ENCODE measurements around the gene NPFF.

The NPFF gene

DNA sequence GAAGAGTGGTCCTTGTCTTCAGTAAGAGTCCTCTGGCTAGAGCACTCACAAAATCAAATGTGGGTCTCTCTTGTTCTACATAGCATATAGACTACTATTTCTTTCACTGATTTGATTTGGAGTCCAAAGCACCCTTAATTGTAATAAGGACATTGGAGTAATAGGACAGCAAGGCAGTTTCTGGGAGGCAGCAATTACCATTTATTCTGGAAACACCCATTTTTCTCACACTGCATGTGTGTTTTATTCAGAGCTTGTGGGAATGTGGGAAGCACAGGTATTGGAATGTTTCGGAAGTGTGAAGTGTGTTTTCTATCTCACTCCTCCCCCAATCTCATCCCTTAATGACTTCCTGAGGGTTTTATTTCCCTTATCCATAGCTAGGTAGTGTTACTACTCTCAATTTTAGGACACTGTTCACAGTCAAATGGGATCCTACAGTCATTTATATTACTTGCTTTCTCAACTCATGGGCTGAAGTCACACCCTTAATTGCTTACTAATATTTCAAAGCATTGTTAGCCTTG, 35.2 kb downstream of the NPFF start:
- no peak for DNase-seq

- DNase-seq: no peak
These were observed 39.0 kb downstream of the NPFF start for GRCh38 chr12:53468282-53468681.

DNA sequence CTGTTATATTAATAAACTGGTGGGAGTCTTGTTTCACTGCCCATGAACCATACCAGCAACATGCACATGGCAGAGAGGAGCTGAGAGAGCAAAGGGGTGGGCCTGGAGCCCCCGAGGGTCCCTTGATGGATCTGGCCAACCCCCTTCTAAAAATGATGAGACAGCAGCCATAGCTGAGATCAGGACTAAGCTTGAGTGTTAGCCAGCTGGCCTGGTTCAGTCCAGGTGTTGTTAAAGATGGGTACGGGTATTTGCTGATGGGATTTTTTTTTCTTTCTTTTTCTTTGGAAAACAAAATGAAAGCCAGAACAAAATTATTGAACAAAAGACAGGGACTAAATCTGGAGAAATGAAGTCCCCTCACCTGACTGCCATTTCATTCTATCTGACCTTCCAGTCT, 39.4 kb downstream of the NPFF start:
- no peak for DNase-seq

DNA sequence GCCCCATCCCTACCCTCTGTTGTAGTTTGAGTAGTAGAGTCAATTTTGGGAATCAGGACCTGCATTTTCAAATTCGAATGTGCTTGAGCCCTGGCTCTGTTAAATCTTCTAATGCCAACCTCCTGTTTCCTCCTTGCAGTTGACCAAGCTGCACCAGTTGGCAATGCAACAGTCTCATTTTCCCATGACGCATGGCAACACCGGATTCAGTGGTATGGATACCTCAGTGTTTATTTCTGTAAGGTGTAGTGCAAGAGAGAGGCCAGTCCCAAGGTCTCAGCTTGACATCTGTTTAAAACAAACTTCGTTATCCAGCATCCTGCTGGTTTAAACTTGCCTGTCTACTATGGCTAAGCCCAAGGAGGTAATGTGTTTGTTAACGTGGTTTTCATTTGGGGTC, 40.2 kb downstream of the NPFF start:
- DNase-seq: no peak

DNA sequence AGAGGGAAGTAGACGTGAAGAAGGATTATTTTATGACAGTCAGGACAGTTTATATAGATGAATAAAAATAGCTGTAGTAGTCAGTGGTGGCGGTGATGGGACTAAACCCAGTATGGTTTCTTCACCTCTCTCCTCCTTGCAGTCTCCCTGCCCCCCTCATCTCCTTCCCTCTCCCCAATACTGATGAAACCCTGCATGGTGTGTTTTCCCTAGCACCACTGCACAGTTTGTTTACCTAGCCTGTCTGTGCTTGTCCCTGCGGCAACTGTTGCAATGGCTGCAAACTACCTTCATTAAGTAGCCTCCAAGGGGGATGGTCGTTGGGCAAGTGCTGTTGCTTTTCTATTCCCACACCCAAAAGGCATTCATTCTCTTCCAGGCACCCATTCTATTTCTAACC, 40.6 kb downstream of the NPFF start:
- no peak for DNase-seq

- no peak for DNase-seq
These were observed 41.6 kb downstream of the NPFF start for GRCh38 chr12:53465679-53466078.

- DNase-seq: no peak
These were observed 42.4 kb downstream of the NPFF start for GRCh38 chr12:53464685-53465418.

- no peak for DNase-seq
These were observed 43.3 kb downstream of the NPFF start for GRCh38 chr12:53463802-53464560.

DNA sequence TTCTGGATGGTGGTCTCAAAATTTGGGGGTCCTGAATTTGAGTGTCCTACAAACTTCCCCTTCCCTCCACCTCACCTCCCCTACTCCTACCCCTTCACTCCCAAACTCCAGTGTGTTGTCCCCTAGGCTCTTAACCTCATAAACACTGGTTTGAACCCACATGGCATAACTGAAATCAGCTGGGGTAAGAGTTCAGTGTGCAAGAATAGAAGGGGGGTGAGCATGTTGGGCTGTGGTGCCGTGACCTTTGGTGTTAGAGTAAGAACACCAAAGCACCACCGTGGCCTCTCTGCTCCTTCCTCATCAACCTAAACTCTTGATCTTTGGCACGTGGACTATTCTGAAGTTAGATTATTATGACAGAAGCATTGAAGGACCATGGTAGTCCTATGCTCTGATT, 44.3 kb downstream of the NPFF start:
- DNase-seq: no peak

- DNase-seq: no peak
These were observed 45.7 kb downstream of the NPFF start for GRCh38 chr12:53461591-53461990.

GRCh38 chr12:53461059-53461458, 46.2 kb downstream of the NPFF start:
- DNase-seq: no peak

DNA sequence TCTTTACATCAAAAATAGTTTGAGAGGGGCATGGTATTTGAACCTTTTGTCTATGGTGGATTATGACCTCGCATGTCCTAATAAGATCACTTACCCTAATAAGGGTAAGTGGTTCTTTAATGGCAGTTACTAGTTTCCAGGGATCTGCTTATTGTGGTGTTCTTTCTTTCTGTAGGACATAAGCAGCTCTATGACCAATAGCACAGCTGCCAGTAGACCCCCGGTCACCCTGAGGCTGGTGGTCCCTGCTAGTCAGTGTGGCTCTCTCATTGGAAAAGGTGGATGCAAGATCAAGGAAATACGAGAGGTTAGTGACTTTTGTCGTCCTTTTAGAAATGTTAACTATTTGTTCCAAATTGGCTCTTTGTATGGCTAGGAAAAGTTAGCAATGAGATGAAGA, 48.2 kb downstream of the NPFF start:
- DNase-seq: no peak

Data from NCI-H2029 treated with DMSO at 0.1 percent for 48 hours (cell line).